ENCODE measurements around the gene KDM7A.

KDM7A gene

DNA sequence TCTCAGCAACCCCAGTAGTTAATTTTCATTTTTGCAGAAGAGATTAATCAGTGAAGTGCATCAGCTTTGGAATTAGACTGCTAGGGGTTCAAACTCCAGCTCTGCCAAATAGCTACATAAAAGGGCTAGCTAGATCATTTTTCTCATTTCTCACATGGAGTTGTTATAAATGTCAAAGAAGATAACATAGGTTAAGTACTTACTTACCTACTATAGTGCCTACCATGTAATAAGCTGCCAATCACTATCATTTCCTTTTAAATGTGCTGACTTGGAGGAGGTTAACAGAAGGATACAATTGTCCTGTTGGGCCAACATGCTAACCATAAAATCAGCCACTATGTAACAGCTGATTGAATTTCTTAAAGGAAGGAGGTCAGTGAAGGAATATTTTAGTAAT lies 40.7 kb downstream of the KDM7A start:
- no peak overlapping the region for H3K4me3 ChIP-seq (ENCODE audit: low read depth, low read length)
- ChIA-PET POLR2A (no interaction called here), CTCF (no interaction called here)
- H3K9me3 ChIP-seq (ENCODE audit: control insufficient read depth, insufficient read depth, low read depth, low read length), result no peaks in the 10 kb centered on the region
- no peak overlapping the region for H3K27ac ChIP-seq (ENCODE audit: extremely low read depth, low read depth, low read length)
- peaks cover 0 to 8% of the 10 kb centered on the region in 2 experiments; a peak in 1 of 3 replicates for H3K36me3 ChIP-seq (ENCODE audit: control insufficient read depth in 2 of 2, insufficient read depth in 1 of 2, low read length in 2 of 2)
- H3K4me1 ChIP-seq (ENCODE audit: control insufficient read depth, insufficient read depth, low read length), result no peaks in the 10 kb centered on the region
- TF ChIP-seq WT1 (tag by site-specific recombination; IDR thresholded peaks at IDR 0.05), result no peak
- no peak for TF ChIP-seq ZNF776 (tag by site-specific recombination; IDR thresholded peaks at IDR 0.05; ENCODE audit: borderline replicate concordance)
- TF ChIP-seq, protein P1, sequence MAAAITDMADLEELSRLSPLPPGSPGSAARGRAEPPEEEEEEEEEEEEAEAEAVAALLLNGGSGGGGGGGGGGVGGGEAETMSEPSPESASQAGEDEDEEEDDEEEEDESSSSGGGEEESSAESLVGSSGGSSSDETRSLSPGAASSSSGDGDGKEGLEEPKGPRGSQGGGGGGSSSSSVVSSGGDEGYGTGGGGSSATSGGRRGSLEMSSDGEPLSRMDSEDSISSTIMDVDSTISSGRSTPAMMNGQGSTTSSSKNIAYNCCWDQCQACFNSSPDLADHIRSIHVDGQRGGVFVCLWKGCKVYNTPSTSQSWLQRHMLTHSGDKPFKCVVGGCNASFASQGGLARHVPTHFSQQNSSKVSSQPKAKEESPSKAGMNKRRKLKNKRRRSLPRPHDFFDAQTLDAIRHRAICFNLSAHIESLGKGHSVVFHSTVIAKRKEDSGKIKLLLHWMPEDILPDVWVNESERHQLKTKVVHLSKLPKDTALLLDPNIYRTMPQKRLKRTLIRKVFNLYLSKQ (tag by site-specific recombination; IDR thresholded peaks at IDR 0.05; ENCODE audit: borderline replicate concordance), result no peak
- TF ChIP-seq ZNF664 (tag by site-specific recombination; IDR thresholded peaks at IDR 0.05), result no peak
- TF ChIP-seq, protein P2, sequence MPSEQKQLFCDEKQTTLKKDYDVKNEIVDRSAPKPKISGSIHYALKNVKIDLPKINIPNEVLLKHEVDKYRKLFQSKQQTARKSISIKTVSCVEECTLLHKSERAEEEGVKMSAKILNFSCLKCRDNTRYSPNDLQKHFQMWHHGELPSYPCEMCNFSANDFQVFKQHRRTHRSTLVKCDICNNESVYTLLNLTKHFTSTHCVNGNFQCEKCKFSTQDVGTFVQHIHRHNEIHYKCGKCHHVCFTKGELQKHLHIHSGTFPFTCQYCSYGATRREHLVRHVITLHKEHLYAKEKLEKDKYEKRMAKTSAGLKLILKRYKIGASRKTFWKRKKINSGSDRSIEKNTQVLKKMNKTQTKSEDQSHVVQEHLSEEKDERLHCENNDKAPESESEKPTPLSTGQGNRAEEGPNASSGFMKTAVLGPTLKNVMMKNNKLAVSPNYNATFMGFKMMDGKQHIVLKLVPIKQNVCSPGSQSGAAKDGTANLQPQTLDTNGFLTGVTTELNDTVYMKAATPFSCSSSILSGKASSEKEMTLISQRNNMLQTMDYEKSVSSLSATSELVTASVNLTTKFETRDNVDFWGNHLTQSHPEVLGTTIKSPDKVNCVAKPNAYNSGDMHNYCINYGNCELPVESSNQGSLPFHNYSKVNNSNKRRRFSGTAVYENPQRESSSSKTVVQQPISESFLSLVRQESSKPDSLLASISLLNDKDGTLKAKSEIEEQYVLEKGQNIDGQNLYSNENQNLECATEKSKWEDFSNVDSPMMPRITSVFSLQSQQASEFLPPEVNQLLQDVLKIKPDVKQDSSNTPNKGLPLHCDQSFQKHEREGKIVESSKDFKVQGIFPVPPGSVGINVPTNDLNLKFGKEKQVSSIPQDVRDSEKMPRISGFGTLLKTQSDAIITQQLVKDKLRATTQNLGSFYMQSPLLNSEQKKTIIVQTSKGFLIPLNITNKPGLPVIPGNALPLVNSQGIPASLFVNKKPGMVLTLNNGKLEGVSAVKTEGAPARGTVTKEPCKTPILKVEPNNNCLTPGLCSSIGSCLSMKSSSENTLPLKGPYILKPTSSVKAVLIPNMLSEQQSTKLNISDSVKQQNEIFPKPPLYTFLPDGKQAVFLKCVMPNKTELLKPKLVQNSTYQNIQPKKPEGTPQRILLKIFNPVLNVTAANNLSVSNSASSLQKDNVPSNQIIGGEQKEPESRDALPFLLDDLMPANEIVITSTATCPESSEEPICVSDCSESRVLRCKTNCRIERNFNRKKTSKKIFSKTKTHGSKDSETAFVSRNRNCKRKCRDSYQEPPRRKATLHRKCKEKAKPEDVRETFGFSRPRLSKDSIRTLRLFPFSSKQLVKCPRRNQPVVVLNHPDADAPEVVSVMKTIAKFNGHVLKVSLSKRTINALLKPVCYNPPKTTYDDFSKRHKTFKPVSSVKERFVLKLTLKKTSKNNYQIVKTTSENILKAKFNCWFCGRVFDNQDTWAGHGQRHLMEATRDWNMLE (tag by site-specific recombination; conservative IDR thresholded peaks at IDR 0.05; ENCODE audit: low read depth), result no peak
- no peak for TF ChIP-seq ZNF658 (tag by site-specific recombination; IDR thresholded peaks at IDR 0.05)
- no peak for TF ChIP-seq ZNF394 (tag by site-specific recombination; IDR thresholded peaks at IDR 0.05; ENCODE audit: borderline replicate concordance)
- no peak for TF ChIP-seq ZNF701 (tag by site-specific recombination; IDR thresholded peaks at IDR 0.05)
- TF ChIP-seq, protein P3, sequence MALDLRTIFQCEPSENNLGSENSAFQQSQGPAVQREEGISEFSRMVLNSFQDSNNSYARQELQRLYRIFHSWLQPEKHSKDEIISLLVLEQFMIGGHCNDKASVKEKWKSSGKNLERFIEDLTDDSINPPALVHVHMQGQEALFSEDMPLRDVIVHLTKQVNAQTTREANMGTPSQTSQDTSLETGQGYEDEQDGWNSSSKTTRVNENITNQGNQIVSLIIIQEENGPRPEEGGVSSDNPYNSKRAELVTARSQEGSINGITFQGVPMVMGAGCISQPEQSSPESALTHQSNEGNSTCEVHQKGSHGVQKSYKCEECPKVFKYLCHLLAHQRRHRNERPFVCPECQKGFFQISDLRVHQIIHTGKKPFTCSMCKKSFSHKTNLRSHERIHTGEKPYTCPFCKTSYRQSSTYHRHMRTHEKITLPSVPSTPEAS (tag by site-specific recombination; IDR thresholded peaks at IDR 0.05), result no peak
- TF ChIP-seq ZNF837 (tag by site-specific recombination; IDR thresholded peaks at IDR 0.05), result no peak
- no peak for TF ChIP-seq ZNF292 (tag by site-specific recombination; IDR thresholded peaks at IDR 0.05; ENCODE audit: borderline replicate concordance, low read depth)
- TF ChIP-seq ZNF433 (tag by site-specific recombination; IDR thresholded peaks at IDR 0.05; ENCODE audit: low read depth), result no peak
- TF ChIP-seq ZBTB17 (tag by site-specific recombination; IDR thresholded peaks at IDR 0.05), result no peak
- no peak for TF ChIP-seq ZNF157 (tag by site-specific recombination; IDR thresholded peaks at IDR 0.05)
- no peak for TF ChIP-seq ZNF514 (tag by site-specific recombination; IDR thresholded peaks at IDR 0.05)
- TF ChIP-seq, protein P4, sequence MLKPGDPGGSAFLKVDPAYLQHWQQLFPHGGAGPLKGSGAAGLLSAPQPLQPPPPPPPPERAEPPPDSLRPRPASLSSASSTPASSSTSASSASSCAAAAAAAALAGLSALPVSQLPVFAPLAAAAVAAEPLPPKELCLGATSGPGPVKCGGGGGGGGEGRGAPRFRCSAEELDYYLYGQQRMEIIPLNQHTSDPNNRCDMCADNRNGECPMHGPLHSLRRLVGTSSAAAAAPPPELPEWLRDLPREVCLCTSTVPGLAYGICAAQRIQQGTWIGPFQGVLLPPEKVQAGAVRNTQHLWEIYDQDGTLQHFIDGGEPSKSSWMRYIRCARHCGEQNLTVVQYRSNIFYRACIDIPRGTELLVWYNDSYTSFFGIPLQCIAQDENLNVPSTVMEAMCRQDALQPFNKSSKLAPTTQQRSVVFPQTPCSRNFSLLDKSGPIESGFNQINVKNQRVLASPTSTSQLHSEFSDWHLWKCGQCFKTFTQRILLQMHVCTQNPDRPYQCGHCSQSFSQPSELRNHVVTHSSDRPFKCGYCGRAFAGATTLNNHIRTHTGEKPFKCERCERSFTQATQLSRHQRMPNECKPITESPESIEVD (tag by site-specific recombination; IDR thresholded peaks at IDR 0.05), result no peak
- TF ChIP-seq, protein P5, sequence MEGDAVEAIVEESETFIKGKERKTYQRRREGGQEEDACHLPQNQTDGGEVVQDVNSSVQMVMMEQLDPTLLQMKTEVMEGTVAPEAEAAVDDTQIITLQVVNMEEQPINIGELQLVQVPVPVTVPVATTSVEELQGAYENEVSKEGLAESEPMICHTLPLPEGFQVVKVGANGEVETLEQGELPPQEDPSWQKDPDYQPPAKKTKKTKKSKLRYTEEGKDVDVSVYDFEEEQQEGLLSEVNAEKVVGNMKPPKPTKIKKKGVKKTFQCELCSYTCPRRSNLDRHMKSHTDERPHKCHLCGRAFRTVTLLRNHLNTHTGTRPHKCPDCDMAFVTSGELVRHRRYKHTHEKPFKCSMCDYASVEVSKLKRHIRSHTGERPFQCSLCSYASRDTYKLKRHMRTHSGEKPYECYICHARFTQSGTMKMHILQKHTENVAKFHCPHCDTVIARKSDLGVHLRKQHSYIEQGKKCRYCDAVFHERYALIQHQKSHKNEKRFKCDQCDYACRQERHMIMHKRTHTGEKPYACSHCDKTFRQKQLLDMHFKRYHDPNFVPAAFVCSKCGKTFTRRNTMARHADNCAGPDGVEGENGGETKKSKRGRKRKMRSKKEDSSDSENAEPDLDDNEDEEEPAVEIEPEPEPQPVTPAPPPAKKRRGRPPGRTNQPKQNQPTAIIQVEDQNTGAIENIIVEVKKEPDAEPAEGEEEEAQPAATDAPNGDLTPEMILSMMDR (tag by site-specific recombination; IDR thresholded peaks at IDR 0.05), result no peak
- no peak for TF ChIP-seq SP2 (tag by site-specific recombination; IDR thresholded peaks at IDR 0.05)
- no peak for TF ChIP-seq ZNF670 (tag by site-specific recombination; IDR thresholded peaks at IDR 0.05; ENCODE audit: low read depth)
- no peak for TF ChIP-seq ZBTB8A (tag by site-specific recombination; IDR thresholded peaks at IDR 0.05)

Data from HEK293 (cell line).